K562 (cell line): ENCODE measurements around the gene ACTR3C. TPM values are rescaled to one million over a fixed set of nuclear protein-coding genes. Genes with fewer than 3 reads are reported as not detected.
A peak's percentile ranks its signal among the peaks of the same experiment; 100 is the strongest.

Source experiments
- BRCA1 ChIP-seq, 2 experiments: fragments of 450-650 bp in 1 of 2; sonication (generic) in 1 of 2; formaldehyde crosslinking in 1 of 2; IDR thresholded peaks; 2 replicates each; pipeline versions ENCODE4 v1.5.0 to v1.6.1; 2017 to 2020; ENCODE audit warnings: mild to moderate bottlenecking in 1 of 2, missing genetic modification reagents in 1 of 2
- CBX3 ChIP-seq, 2 experiments: IDR thresholded peaks; 1 replicate in 1 of 2; 2 replicates in 1 of 2; pipeline ENCODE4 v1.6.1; 2012; ENCODE audit warnings: inconsistent platforms in 2 of 2, low read length in 2 of 2, borderline replicate concordance in 1 of 2, control low read depth in 1 of 2
- CC2D1A ChIP-seq: fragments of 450-650 bp; IDR thresholded peaks from 2 replicates; pipeline ENCODE4 v1.6.1; 2017; ENCODE audit warnings: mild to moderate bottlenecking
- EWSR1 ChIP-seq: fragments of 450-650 bp; IDR thresholded peaks from 2 replicates; pipeline ENCODE4 v1.6.1; 2018; ENCODE audit warnings: borderline replicate concordance, mild to moderate bottlenecking, low read depth, moderate library complexity; ENCODE audit not compliant: partially characterized antibody
- GTF3C2 ChIP-seq: IDR thresholded peaks from 3 replicates; pipeline ENCODE4 v1.6.1; 2011; ENCODE audit warnings: borderline replicate concordance, mild to moderate bottlenecking, moderate library complexity; ENCODE audit not compliant: insufficient read length; ENCODE audit errors: extremely low read depth
- JUN ChIP-seq, 2 experiments: sonication (generic) in 1 of 2; formaldehyde crosslinking in 1 of 2; IDR thresholded peaks; 2 replicates each; pipeline versions ENCODE4 v1.6.1 to v1.8.0; 2012 to 2022; ENCODE audit warnings: borderline replicate concordance in 2 of 2, mild to moderate bottlenecking in 2 of 2, improper control_type of control experiment in 1 of 2, low read depth in 1 of 2, low read length in 1 of 2, missing genetic modification reagents in 1 of 2
- MAFF ChIP-seq: IDR thresholded peaks from 2 replicates; pipeline ENCODE4 v1.6.1; 2012; ENCODE audit warnings: low read length, improper control_type of control experiment
- NCOA2 ChIP-seq, 2 experiments: fragments of 450-650 bp; IDR thresholded peaks; 2 replicates each; pipeline ENCODE4 v1.6.1; 2018; ENCODE audit warnings: mild to moderate bottlenecking in 2 of 2, moderate library complexity in 1 of 2; ENCODE audit not compliant: partially characterized antibody in 2 of 2
- NR3C1 ChIP-seq: sonication (generic); formaldehyde crosslinking; IDR thresholded peaks from 2 replicates; pipeline ENCODE4 v1.8.1; 2022; ENCODE audit warnings: missing genetic modification reagents
- PATZ1 ChIP-seq: fragments of 250-450 bp; sonication (Bioruptor Pico); IDR thresholded peaks from 2 replicates; pipeline ENCODE4 v1.5.0; 2020; ENCODE audit warnings: mild to moderate bottlenecking, borderline replicate concordance
- RBM14 ChIP-seq: fragments of 200-400 bp; formaldehyde crosslinking; IDR thresholded peaks from 2 replicates; pipeline ENCODE4 v1.6.1; 2018; ENCODE audit warnings: low read depth, mild to moderate bottlenecking, low read length, moderate library complexity, borderline replicate concordance; ENCODE audit not compliant: insufficient read depth
- RBM39 ChIP-seq: fragments of 200-400 bp; formaldehyde crosslinking; optimal IDR thresholded peaks from 2 replicates; pipeline ENCODE3; 2018; ENCODE audit warnings: low read depth, low read length
- SFPQ ChIP-seq: fragments of 200-400 bp; formaldehyde crosslinking; IDR thresholded peaks from 2 replicates; pipeline ENCODE4 v1.6.1; 2017; ENCODE audit warnings: mild to moderate bottlenecking, low read depth, low read length, moderate library complexity
- SMAD4 ChIP-seq: fragments of 250-450 bp; sonication (Bioruptor Pico); conservative IDR thresholded peaks from 2 replicates; pipeline ENCODE4 v1.8.0; 2021; ENCODE audit warnings: inconsistent platforms, mild to moderate bottlenecking, moderate library complexity
- TRIM24 ChIP-seq, 2 experiments: fragments of 450-650 bp; IDR thresholded peaks; 2 replicates each; pipeline ENCODE4 v1.6.1; 2016
- ZNF445 ChIP-seq: fragments of 250-450 bp; sonication (Bioruptor Pico); IDR thresholded peaks from 2 replicates; pipeline ENCODE4 v1.4.0; 2020; ENCODE audit warnings: low read depth, mild to moderate bottlenecking, moderate library complexity
- ZNF707 ChIP-seq: fragments of 250-450 bp; sonication (Bioruptor Pico); conservative IDR thresholded peaks from 2 replicates; pipeline ENCODE4 v1.8.0; 2022; ENCODE audit warnings: inconsistent platforms, mild to moderate bottlenecking, moderate library complexity
- polyA plus RNA-seq, 8 experiments: library from polyadenylated mRNA; depleted of rRNA in 4 of 8; stranded (reverse) in 5 of 8; unstranded in 3 of 8; fragments of >200 nt; fragmentation: Nextera tagmentation in 2 of 8; fragmentation: Illumina TruSeq in 1 of 8; extraction: Ambion mirVana in 2 of 8; extraction: Trizol in 1 of 8; gene quantifications; 2 replicates each; pipeline versions ENCODE4 v1.2.1 to v1.2.3, GENCODE V29; 2011 to 2014; ENCODE audit warnings: inconsistent platforms in 1 of 8, missing spikeins in 1 of 8
- total RNA-seq, 7 experiments: library from RNA; depleted of rRNA in 6 of 7; stranded (reverse); fragments of >200 nt in 6 of 7; fragmentation: Illumina TruSeq in 2 of 7; extraction: Trizol in 2 of 7; gene quantifications; 2 replicates each; pipeline versions ENCODE4 v1.2.1 to v1.2.3, GENCODE V29; 2011 to 2021; ENCODE audit warnings: low replicate concordance in 1 of 7

The ACTR3C gene
- total and polyA plus RNA-seq, 9 of the 15 experiments (the other 6 are each of a cell fraction or from before 2014, with no cell fraction given), result 9.0 to 35.4 (median 13.3) TPM

- TF ChIP-seq NCOA2 (IDR thresholded peaks at IDR 0.05; ENCODE audit: partially characterized antibody in 2 of 2), result no peak
- peak; percentile 89 for TF ChIP-seq SMAD4
- 0 out of 2 replicates have a peak, but pooled peaks have one; percentile 35 for TF ChIP-seq ZNF707 (CRISPR knock-in tag)
- 0 out of 2 replicates have a peak, but pooled peaks have one; percentile 94 for TF ChIP-seq RBM14
- TF ChIP-seq EWSR1, result no peak
- no peak for TF ChIP-seq BRCA1 (IDR thresholded peaks at IDR 0.05)
- no peak for TF ChIP-seq BRCA1 (CRISPR knock-in tag; IDR thresholded peaks at IDR 0.05)
- no peak for TF ChIP-seq TRIM24 (IDR thresholded peaks at IDR 0.05)
- no peak for TF ChIP-seq RBM39
- no peak for TF ChIP-seq SFPQ
- no peak for TF ChIP-seq CC2D1A
- peak; percentile 42; the same call in 1 of the 2 replicates for TF ChIP-seq JUN (IDR thresholded peaks at IDR 0.05; ENCODE audit: borderline replicate concordance, low read depth, low read length)
- TF ChIP-seq JUN (CRISPR knock-in tag; IDR thresholded peaks at IDR 0.05; ENCODE audit: borderline replicate concordance), result peak; percentile 55; the same call in 1 of the 2 replicates
- TF ChIP-seq CBX3 (IDR thresholded peaks at IDR 0.05; ENCODE audit: borderline replicate concordance in 1 of 2, low read length in 2 of 2), result peak in 1 of 2 experiments; percentile 73; a peak in 2 of 3 replicates
- no peak for TF ChIP-seq GTF3C2
- peak; percentile 89 for TF ChIP-seq NR3C1
- no peak for TF ChIP-seq MAFF
- no peak for TF ChIP-seq PATZ1
- TF ChIP-seq ZNF445 (CRISPR knock-in tag), result no peak
Observed at GRCh38 chr7:150368096-150368883, 44.9 kb upstream of the ACTR3C start, which contains the start of gene REPIN1 (continued).
